ENCODE data around the gene PRKAR2A. TPM values are rescaled to one million over a fixed set of nuclear protein-coding genes. Genes with fewer than 3 reads are reported as not detected.
"Not testable (repeated sequence)": the region's sequence is repeated elsewhere in the genome, so short reads cannot be mapped to it uniquely, and the experiment has no call there.

Gene PRKAR2A
- polyA plus RNA-seq, 4 donors: 38.5 to 46.2 (median 43.8) TPM

DNA sequence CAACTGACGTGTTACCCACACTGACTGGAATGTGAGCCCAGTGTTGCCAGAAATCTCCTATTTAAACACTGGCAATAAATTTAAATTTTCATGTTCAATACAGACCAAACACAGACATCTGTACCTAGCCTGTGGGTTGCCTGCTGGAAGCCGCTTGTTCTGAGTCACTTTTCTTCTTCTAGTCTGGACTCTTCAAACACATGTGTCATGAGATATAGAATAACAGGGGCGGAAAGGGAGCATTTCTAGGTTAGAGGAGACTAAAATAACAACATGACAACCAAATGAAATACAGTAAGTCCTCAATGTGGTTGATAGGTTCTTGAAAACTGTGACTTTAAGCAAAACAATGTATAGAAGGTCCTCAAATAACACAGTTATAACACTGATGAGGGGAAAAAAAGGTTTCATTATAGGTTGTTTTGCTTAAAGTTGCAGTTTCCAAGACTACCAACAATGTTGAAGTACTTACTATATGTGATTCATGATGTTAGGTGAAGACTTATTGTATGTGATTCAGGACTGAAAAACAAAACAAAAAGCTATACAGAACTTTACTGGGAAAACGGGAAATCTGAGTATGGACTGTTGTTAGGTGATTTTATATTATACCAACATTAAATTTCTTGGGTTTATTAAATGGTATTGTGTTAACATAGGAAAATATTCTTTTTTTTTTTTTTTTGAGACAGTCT, 63.1 kb downstream of the PRKAR2A start:
- no peak for DNase-seq (ENCODE audit: low read depth in 4 of 4, low spot score in 3 of 4)

- no peak for DNase-seq (ENCODE audit: low read depth in 4 of 4, low spot score in 3 of 4)
Measured at GRCh38 chr3:48783304-48783703, 64.4 kb downstream of the PRKAR2A start.

DNA sequence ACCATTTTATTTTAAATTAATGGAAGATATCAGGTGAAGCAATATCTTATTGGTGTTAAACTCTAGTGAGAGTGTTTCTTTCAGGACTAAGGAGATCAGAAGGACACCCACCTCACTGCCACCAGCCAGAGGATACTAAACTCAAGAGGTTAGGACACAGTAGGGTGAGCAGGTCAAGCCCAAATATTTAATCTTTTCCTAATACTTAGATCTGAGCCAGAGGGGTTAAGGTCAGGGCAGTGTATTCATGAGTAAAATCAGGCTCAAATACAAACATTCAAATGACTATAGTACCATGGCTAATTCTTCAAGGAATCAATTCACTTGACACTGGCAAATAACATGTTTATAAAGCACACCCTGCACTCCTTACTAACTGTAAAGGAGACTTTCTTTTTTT, 65.6 kb downstream of the PRKAR2A start:
- DNase-seq (ENCODE audit: low read depth in 4 of 4, low spot score in 3 of 4): no peak

GRCh38 chr3:48778565-48778964, 69.1 kb downstream of the PRKAR2A start:
- DNase-seq (ENCODE audit: low read depth in 4 of 4, low spot score in 3 of 4): not testable (repeated sequence)

- no peak for DNase-seq (ENCODE audit: low read depth in 4 of 4, low spot score in 3 of 4)
Measured at GRCh38 chr3:48776854-48777253, 70.8 kb downstream of the PRKAR2A start.

DNA sequence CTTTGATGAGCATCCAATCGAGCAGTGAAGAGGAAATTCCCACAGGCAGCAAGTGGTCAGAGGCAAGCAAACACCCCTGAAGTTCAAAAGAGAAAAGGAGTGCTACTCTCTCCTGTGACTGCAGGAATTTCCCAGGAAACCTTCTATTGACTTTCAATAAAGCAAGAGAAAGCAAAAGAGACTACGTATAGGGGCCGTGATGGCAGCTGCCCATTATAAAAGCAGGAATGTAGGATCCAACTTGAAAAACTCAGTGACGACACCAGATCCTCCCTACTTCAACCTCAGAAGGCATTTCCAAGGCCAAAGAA, 77.5 kb downstream of the PRKAR2A start:
- no peak for DNase-seq (ENCODE audit: low read depth in 4 of 4, low spot score in 3 of 4)

GRCh38 chr3:48765376-48765775, 82.3 kb downstream of the PRKAR2A start:
- no peak for DNase-seq (ENCODE audit: low read depth in 4 of 4, low spot score in 3 of 4)

DNA sequence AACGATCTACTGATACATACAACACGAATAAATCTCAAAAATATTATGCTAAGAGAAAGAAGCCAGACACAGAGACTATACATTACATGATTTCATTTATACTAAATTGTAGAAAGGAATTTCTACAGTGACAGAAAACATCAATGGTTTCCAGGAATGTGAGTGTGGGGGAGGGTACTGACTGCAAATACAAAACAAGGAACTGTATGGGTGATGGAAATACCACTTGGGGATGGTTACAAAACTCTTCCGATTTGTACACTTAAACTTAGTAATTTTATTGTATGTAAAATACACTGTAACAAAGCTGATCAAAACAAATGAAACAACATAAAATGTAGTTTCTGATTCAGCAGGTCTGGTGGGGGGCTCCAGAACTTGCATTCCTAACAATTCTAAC, 84.9 kb downstream of the PRKAR2A start:
- DNase-seq (ENCODE audit: low read depth in 4 of 4, low spot score in 3 of 4): no peak

- DNase-seq (ENCODE audit: low read depth in 4 of 4, low spot score in 3 of 4): not testable (repeated sequence)
Measured at GRCh38 chr3:48759991-48760540, 87.6 kb downstream of the PRKAR2A start.

DNA sequence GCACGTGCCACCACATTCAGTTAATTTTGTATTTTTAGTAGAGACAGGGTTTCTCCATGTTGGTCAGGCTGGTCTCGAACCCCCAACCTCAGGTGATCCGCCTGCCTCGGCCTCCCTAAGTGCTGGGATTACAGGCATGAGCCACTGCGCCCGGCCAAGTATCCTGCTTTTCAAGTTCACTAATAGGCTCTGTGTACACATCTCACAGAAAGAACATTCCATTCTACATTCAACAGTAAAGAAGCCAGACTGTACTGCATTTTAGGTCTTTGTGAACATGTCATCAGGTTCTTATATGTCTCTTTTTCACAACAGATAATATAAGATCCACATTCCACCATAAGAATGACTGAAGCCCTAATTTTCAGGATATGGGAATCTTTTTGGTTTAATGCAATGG, 88.1 kb downstream of the PRKAR2A start:
- not testable (repeated sequence) for DNase-seq (ENCODE audit: low read depth in 4 of 4, low spot score in 3 of 4)

GRCh38 chr3:48759071-48759470, 88.6 kb downstream of the PRKAR2A start:
- DNase-seq (ENCODE audit: low read depth in 4 of 4, low spot score in 3 of 4): no peak

DNA sequence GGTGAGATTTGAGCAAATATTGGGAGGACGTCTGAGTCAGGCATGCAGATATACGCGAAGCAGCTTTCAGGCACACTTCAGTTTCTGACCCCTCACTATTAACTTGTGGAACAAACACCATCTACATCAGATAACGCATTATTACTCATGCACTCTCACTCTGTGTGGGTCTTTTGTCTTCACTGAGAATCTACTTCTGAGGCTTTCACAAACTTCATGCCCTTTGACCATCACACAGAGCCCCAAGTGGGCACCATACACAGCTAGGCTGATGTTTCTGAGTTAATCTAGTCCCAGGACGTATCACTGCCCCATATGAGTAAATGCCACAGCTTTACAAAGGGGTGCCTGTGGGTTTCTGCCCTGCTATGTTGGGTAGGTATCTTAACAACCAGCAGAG, 91.0 kb downstream of the PRKAR2A start:
- DNase-seq (ENCODE audit: low read depth in 4 of 4, low spot score in 3 of 4): no peak

GRCh38 chr3:48750856-48751255, 96.8 kb downstream of the PRKAR2A start:
- DNase-seq (ENCODE audit: low read depth in 4 of 4, low spot score in 3 of 4): no peak

GRCh38 chr3:48748754-48749153, 98.9 kb downstream of the PRKAR2A start:
- DNase-seq (ENCODE audit: low read depth in 4 of 4, low spot score in 3 of 4): no peak

GRCh38 chr3:48747706-48748105, 100.0 kb downstream of the PRKAR2A start:
- DNase-seq (ENCODE audit: low read depth in 4 of 4, low spot score in 3 of 4): no peak

DNA sequence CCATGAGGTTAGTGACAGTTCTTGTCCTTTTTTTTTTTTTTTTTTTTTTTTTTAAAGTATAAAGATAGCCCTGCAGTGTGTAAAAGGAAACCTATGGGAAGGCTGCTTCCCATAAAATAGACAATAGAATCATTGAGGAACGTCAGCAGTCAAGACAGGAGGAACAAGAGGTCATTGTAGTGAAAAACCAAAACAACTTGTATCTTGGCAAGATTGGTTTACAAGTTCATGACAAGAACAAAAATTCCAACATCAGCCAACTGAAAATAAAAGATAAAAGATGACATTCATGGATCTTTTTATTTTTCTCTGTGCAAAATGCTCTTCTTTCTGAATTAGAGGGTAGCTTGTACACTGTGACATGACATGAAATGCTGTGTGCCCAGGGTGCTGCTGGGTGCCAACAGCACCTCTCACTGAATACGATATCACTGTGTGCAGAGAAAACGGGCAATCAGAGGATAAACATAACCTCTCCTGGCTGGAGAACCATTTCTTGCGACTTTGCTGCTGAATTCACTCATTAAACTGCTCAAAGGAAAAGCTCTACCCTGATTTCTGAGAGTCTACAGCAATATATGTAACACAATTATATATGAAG, 100.6 kb downstream of the PRKAR2A start:
- DNase-seq (ENCODE audit: low read depth in 4 of 4, low spot score in 3 of 4): no peak

DNA sequence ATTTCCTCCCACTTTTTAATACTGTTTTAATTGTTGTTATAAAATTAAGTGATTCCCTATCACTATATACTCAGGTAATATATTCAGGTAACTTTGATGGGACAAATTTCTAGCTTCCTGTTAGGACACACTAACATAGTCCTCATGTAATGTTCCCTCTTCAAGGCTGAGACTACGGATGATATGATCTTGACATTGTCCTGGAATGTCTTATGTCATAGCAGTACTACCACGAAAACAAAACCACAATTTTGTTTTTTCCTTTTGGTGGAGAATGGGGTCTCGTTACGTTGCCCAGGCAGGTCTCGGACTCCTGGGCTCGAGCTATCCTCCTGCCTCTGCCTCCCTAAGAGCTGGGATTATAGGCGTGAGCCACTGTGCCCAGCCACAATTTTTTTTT, 103.9 kb downstream of the PRKAR2A start:
- DNase-seq (ENCODE audit: low read depth in 4 of 4, low spot score in 3 of 4): no peak

DNA sequence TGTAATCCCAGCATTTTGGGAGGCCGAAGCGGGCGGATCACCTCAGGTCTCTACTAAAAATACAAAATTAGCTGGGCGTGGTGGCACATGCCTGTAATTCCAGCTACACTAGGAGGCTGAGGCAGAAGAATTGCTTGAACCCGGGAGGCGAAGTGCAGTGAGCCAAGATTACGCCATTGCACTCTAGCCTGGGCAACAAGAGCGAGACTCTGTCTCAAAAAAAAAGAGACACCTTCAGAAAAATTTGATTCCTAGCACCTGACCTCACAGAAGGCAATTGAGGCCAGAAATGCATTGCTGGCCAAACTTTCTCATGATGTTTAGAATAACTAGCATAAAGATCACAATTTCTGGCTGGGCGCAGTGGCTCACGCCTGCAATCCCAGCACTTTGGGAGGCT, 106.4 kb downstream of the PRKAR2A start:
- DNase-seq (ENCODE audit: low read depth in 4 of 4, low spot score in 3 of 4): not testable (repeated sequence)

DNA sequence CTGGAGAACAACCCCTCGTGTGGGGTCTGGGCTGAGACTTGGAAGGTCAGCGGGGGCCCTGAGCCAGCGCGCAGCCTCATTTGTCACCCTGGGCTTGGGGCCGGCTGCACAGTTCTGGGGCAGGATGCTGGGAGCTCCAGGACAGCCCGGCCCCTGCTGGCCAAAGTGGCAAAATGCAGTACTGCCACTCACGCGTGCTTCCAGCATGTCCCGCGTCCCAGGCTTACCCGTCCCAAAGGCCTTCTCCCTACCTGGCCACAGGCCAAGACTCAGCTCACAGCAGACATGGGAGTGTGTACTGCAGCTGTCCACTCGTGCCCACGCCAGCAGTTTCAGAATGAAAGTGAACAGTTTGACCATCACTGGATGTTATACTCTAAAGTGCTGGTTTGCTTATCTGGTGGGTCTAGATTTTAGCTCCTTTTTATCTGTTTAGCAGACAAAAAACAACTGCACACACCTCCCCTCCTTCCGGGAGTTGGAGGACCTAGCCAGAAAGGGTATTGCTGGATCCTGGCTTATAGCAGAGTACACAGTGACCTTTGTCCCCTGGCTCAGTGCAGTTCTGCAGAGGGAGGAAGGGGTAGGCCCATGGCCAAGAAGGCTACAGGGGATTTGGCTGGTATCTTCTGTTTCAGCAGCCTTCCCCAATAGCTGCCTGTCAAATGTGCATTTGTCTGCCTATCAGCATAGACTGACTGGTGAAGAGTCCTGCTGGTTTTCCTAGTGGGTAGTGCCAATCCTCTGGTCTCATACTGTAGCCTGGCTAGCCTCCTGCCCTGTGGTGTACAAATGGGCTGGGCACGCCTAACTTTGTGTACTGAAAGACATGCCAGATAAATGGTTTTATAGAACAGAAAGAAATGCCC, 107.5 kb downstream of the PRKAR2A start:
- DNase-seq (ENCODE audit: low read depth in 4 of 4, low spot score in 3 of 4): peak in 1 of 4 donors; percentile 53

DNA sequence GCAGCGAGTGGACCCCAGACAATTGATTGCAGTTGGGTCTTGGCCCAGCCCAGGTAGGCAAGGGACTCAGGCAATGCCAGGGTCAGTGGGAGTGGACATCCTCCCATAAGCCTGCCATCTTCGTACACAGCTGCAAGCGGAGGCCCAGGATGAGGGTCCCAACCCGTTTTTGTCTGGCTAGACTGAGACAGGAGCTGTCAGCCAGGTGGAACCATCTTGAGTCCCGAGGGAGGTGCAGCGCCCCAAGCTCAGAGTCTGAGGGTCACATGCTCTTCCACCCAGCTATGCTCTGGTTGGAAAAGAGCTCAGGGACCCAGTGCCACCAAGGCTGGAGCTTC, 108.1 kb downstream of the PRKAR2A start:
- no peak for DNase-seq (ENCODE audit: low read depth in 4 of 4, low spot score in 3 of 4)

- no peak for DNase-seq (ENCODE audit: low read depth in 4 of 4, low spot score in 3 of 4)
Measured at GRCh38 chr3:48738926-48739616, 108.6 kb downstream of the PRKAR2A start.

Measured in right renal pelvis (tissue), 4 donors.